DMS114 treated with DMSO at 0.1 percent for 48 hours (cell line): ENCODE measurements around the gene NCR2.

Experiments used
- DNase-seq: peaks from one replicate; lab custom pipeline; 2025; ENCODE audit not compliant: unreplicated experiment; lab: John Stamatoyannopoulos, UW

Gene NCR2

DNA sequence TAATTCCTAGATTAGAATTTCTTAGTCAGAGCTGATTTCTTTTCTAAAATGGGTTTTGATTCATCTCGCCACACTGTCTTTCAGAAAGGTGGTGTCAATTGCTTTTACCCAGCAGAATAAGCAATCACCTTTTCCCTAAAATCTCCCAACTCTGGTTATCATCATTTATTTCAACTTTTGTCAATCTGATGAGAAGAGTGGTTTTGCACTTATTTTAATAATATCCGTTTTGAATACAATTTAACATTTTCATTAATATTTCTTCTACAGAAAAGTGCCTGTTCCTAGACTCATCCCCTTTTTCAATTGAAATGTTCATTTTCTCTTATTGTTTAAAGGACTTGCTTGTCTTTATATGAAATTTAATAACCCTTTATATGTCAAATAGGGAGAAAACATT is 8.2 kb upstream of the NCR2 start:
- no peak for DNase-seq

DNA sequence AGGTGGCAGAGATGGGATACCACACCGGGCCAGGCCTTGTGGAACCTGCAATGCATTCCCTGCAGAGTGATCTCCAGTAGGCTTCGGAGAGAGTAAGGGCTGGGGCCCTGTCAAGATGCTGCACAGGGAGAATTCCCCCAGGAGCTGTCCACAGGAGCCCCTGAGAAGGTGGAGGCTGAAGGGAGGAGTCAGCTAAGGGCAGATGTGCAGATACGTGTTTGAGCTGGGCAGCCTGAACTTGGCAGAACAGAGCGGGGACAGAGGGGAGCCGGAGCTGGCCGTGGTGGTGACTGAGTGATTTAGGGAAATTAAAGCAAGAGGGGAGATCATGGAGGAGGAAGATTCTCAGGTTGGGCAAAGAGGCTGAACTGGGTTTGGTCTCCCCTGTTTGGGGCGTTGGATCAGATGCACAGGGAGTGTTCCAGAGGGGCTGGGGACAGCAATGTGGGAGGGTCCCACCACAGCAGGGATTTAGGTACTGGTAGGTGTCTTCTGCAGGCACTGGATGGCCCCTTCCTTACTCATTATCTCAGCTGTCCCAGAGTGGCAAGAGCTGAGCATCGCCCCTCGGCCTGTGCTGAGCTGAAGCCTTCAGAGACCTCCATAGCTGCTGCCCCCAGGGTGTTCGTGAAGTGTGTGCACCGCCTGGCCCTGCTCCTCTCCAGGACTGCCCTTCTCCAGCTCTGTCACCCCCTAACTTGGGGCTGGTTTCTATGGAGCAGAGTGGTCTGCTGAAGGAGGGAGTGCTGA is 3.8 kb upstream of the NCR2 start:
- DNase-seq: no peak

- DNase-seq: no peak
Measured at GRCh38 chr6:41332241-41332640, 3.2 kb upstream of the NCR2 start.

- DNase-seq: no peak
Measured at GRCh38 chr6:41332842-41333736, 2.3 kb upstream of the NCR2 start.

DNA sequence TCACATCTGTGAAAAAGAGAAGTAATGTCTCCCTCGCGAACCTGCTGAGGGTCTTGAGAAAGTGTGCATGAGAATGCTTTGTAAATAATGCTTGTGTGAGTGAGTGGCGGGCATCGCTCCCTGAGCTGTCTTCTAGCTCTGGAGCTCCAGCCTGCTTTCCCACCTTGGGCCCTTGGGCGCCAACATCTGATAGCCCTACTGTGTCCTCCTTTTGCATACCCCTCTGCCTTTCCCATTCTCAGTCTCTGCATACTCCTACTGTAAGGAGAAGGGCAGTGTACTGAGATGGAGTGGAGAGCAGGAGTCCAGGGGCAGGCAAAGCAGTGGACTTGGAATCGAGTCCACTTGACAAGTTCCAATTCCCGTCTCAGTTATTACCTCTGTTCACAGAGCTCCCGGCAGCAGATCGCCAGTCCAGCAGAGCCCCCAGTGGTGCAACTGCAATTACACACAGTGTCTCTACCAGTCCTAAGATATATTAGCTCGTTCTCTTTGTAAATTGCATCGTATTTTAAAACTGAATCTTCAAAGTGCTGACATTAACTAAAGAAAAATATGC is 847 bp upstream of the NCR2 start:
- DNase-seq: peak; percentile 33

DNA sequence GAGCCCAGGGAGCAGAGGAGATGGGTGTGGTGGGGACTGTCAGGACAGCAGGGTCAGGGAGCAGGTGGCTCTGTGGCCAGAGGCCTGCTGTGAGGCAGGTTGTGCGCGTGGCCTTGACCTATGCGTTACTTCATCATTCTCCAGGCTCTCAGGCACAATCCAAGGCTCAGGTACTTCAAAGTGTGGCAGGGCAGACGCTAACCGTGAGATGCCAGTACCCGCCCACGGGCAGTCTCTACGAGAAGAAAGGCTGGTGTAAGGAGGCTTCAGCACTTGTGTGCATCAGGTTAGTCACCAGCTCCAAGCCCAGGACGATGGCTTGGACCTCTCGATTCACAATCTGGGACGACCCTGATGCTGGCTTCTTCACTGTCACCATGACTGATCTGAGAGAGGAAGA is 535 bp downstream of the NCR2 start:
- no peak for DNase-seq

GRCh38 chr6:41336824-41337223 is 1.4 kb downstream of the NCR2 start:
- no peak for DNase-seq

GRCh38 chr6:41337709-41338108 is 2.3 kb downstream of the NCR2 start:
- DNase-seq: no peak

- DNase-seq: no peak
Measured at GRCh38 chr6:41338659-41339058, 3.3 kb downstream of the NCR2 start.

DNA sequence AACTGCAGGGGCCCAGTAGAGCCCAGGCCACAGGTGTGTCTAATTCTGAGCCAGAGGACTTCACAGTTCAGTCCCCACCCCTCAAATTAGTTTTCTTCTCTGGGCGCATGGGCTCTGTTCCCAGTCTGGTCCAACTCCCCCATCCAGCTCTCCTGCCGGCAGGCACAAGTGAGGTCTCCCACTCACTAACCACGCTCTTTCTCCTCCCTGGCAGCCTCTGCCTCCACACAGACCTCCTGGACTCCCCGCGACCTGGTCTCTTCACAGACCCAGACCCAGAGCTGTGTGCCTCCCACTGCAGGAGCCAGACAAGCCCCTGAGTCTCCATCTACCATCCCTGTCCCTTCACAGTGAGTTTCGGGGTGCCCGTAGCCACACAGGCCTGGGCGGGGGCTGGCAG is 6.2 kb downstream of the NCR2 start:
- DNase-seq: no peak

GRCh38 chr6:41342241-41342640 is 6.8 kb downstream of the NCR2 start:
- DNase-seq: no peak

DNA sequence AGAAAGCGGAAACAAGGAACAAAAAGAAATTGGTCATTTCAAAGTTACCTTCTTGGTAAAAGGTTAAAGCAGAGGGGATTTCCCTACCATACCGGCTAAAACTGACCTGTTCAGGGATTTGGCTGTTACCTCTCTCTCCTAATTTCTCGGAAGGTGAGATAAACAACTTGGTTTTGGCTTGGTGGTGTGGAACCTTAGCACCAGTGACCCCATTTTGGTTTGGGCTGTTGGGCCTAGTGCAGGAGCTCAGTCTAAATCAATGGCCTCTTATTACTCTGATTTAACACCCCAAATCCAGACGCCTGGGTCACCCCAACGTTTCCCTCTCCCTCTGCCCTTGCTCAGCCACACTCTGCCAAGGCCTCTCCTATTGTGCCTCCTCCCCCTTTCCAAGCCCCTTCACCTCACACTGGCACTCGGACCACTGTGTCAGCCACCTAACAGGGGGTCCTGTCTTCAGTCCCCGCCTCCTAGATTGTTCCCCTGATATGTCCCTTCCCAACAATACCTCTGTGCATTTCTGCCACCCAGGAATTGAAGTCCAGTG is 8.3 kb downstream of the NCR2 start:
- no peak for DNase-seq

DNA sequence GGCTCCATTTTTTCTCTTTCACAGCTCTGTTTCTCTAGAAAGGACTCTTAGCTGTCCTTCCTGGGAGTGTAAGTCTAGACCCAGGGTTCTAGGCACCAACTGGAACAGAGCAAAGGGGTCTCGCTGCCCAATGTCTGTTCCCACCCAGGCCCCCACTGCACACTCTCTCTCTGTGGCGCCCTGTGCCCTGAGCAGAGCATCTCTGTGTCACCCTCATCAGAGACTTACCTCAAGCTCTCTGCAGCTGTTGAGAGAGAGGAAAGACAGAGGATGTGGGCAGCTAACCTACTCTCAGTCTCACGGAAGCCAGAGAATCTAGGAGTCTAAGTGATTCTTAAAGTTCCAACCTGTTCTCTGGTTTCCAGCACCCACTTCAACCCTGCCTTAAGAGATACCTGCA is 9.5 kb downstream of the NCR2 start:
- DNase-seq: no peak

DNA sequence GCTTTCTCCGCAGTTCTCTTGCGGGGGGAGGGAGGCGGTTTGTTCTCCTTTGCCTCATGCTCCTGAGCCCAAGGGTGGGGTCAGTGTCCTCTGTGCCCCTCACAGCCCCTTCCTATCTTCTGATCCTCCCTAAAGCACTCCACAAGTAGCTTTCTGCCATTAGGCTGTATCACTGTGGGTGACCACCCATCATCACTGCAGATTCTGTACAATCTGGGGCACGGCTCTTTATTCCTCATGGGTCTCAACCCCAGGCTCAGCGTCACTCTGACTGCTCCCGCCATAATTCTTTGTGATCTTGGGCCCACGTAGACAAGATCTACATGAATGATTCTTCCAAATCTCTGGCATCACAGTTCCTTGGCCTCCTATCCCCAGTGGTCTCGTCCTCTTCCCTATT is 10.5 kb downstream of the NCR2 start:
- DNase-seq: no peak

DNA sequence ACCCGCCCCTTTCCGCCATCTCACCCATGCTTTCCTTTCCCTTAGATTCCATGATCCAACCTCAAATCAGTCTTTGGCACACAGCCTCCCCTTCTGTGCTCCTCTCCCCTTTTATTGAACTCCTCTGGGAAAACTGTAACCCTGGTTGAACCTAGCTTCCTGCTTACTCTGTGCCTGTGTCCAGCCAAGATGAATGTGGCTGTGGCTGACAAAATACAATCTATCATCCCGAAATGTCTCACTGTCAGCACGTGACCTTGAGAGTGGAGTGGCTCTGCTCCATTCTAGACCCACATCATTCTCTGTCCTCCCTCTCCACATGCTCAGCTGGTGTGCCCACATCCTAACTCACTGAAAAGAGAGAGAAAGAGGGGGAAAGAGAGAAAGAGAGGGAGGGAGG is 11.0 kb downstream of the NCR2 start:
- no peak for DNase-seq

DNA sequence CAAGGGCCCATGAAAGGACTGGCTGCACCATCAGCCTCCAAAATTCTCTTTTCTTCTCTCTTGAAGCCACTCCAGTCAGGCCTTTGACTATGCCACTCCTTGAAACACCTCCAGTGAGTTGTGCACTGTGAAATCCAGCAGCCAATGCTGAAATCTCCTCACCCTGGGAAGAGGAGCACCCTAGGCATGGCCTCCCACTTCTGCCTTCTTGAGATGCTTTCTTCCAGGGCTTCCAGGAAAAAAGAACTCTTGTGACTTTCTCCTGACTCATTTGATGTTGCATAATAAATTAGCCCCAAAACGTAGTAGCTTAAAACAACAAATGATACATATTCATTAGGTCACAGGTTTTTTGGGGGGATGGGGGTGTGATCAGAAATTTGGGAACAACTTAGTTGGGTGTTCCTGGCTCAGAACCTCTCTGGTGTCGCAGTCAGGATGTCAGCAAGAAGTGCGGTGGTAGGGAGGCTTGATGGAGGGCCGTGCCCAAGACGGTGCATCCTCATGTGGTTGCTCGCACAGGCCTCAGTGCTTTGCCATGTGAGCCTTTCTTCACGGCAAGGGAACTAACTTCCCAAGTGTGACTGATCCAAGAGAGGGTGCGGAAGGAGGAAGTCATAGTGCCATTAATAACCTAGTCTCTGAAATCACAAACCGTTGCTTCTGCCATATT is 12.1 kb downstream of the NCR2 start:
- no peak for DNase-seq

DNA sequence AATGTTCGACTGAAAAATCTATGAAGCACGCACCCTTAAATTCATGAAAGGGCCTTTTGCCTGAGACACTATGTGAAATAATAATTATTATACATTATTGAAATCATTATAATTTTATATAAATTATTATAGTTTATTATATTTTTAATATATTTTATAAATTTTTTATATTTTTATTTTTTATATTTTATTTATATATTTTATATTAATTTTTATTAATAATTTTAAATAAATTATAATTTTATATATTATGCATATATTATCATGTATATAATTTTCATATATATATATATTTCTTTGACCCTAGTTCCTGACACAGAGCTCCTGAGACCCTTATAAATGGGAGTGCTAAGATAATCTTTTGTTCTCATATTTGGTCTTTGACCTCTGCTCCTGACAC is 13.5 kb downstream of the NCR2 start:
- DNase-seq: no peak

DNA sequence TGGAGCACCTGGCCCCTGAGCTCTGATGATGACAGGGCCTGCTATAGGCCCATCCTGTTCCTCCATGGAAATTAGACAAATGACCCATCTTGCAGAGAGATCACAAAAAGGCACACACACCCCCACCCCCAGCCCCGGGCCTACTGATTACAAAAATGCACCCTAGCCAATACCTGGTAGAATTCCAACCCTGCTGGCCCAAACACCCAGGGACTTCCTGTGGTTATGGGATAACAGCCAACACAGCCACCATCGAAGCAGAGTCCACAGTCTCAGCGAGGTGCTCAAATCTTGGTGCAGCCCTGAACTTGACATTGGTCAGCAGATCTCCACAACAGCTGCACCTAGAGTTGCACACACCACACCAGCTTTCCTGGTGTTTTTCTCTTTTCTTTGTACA is 17.0 kb downstream of the NCR2 start:
- DNase-seq: no peak

GRCh38 chr6:41352907-41353306 is 17.5 kb downstream of the NCR2 start:
- no peak for DNase-seq

- no peak for DNase-seq
Measured at GRCh38 chr6:41353333-41353732, 17.9 kb downstream of the NCR2 start.

DNA sequence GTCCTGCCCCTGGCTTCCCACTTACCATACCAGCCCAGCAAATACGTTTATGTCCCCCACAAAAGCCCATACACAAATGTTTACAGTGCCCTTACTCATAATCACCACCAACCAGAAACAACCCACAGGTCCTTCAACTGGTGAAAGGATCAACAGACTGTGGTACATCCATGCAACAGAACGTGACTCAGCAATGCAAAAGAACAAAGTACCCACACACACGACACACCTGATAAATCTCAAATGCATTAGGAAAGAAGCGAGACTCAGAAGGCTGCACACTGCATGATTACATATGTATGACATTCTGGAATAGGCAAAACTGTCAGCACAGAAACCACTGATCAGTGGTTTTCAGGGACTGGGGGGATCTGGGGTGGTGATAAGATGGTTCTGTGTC is 20.5 kb downstream of the NCR2 start:
- DNase-seq: no peak
